SK-N-DZ (cell line): Measurements from ENCODE around the gene FREM1.
A peak's percentile ranks its signal among the peaks of the same experiment; 100 is the strongest.

Experiments
- DNase-seq: peaks from one replicate; pipeline ENCODE4 v3.0.0-alpha.2; 2015; ENCODE audit warnings: low spot score
- small RNA-seq, 2 experiments: library from RNA; depleted of rRNA; stranded (forward); fragments of <200 nt; gene quantifications; one replicate each; pipeline ENCODE3, GENCODE V24; 2014

FREM1 gene

DNA sequence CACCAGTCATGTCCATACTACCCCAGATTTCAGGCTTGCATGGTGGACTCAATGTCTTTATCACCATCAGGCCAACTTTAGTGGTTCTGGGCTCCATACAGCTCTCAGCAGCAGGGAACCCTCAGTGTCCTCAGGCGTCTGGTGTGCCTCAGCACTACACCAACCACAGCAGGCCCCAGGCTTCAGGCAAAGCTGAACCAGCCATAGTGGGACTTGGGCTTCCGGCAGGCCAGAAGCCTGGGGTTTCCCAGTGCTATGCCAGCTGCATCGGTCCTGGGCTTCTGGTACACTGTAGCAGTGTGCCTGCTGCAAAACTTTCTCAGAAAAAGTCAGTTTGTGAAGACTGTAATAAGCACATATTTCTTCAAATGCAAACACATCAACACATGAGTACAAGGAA is 205.9 kb downstream of the FREM1 start:
- DNase-seq = no peak

DNA sequence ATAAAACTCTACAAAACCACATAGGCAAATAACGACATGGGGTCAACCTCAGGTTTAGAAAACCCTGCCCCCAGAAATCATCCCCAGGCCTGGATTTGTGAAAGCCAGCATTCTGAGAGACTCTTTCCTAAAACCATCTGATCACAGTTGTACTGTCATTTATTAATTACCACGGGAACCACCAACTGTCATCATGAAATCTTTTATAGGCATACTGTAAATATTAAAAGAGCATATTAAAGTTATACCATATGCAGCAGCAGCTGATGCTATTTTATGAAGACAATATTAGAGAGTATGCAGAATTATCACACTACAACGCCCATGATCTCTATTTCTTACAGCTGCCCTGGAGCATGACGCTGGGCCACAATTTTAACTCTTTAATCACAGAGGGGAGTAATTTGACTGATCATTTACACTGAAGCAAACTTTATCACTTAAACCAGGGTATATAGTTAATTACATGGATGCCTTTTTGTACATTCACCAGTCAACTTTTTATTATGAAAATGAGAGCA is 208.0 kb downstream of the FREM1 start:
- DNase-seq = no peak

DNA sequence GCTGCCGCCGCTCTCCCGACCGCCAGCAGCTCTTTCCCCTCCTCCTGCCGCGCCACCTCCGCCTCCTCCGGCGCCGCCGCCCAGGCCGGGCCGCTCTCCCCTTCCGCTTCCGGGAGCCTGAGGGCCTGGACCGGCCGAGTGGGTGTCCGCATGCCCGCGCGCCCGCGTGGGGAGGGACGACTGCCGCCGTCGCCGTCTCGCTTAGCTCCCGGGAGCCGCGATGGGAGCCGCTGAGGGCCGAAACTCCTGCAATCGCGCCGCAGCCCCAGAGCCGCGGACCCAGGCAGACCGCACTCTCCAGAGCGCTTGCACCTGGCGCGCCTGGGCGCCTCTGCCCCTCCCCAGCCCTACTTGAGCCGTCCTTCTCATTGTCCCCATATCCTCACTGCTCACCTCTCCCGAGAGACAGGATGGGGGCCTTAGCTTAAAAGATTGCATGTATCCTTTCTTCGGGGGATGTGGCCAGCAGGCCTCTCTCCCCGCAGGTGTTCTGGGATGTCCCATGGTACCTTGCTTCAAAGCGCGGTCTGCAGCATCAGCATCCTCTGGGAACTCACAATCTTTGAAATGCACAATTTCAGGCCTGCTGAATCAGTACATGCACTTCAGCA is 216.9 kb downstream of the FREM1 start, which contains the start of gene ZDHHC21:
Gene ZDHHC21, minus strand, starts transcription at position 182 of the 611 bp plus-strand sequence. CDS start 19,092 bp downstream, outside the sequence.
- DNase-seq = peak; percentile 44

DNA sequence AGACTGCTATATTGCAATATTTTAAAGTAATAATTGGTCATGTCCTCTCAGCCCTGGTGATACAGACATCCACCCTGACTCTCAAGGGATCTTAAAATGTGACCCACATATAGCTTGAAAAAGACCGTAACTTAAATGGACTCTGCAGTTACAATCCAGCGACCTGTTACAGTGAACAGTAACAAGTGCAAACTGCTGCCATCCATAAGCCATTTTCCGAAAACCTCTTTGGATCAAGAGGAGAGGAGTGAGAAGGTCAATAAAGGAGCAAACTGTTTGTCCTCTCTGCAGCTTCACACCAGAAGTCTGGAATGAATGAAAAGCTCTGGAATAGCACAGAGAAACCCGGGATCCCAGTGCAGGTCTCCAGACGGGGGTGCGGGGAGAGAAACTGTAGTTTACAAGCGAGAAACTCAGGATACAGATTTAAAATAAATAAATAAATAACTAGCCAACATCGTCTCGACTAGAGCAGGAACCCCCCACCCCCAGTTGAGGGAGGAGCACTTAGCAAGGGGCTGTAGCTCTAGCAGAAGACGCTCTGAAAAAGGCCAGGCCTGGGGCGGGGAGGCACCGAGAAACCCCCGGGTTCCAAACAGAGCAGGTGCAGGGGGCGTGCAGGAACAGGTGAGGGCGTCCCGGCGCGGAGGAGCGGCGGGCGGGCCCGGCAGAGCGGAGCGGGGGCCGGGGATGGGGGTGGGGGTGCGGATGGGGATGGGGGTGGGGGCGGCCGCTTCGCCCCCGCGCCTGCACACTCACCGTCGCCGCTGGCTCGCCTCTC is 217.6 kb downstream of the FREM1 start:
- peak; percentile 2 for DNase-seq

DNA sequence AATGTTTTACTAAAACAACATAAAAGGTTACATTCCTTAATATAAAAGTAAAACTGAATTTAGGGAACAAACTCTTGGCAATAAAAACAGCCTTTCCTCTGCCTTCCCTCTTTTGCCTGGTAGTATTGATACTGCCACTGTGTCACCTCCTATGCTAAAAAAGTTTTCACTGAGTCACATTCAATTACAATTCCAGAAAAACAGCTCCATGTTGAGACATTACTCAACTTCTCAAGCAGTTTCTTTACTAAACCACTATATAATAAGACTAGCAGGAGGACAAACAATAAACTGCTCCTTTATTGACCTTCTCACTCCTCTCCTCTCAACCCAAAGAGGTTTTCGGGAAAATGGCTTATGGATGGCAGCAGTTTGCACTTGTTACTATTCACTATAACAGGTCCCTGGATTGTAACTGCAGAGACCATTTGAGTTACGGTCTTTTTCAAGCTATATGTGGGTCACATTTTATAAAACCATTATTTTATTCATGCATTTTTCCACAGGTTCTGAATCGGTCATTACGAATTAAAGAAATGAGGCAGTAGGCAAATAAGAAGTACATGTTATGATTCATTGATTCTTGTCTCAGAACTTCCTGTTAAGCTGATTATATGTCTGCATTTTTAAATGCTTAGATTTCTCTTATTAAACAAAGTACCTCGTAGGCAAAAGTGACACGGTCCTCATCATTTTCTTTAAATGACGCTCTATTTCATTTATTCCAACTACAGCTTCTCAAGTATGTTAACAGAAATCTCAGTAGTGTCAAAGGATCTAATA is 219.1 kb downstream of the FREM1 start:
- no peak for DNase-seq

DNA sequence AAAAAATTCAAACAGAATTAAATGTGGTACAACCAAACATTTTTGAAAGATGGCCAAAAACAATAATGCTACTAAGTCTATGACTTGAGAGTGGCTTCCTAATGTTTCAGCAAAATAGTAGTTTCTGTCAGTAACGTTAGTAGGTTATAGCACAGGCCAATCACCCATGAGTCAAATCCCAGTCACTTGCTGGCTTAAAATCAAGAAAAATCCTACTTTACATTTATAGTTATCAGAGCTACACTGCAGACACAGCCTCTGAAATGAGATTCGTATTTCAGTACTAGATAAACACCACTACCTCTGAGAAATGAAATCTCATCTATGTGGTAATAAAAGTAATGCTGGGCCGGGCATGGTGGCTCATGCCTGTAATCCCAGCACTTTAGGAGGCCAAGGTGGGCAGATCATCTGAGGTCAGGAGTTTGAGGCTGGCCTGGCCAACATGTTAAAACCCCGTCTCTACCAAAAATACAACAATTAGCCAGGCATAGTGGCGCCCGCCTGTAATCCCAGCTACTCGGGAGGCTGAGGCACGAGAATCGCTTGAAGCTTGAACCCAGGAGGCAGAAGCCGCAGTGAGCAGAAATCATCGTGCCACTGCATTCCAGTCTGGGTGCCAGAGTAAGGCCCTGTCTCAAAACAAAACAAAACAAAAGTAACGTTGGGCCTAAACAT is 223.0 kb downstream of the FREM1 start:
- no peak for DNase-seq

DNA sequence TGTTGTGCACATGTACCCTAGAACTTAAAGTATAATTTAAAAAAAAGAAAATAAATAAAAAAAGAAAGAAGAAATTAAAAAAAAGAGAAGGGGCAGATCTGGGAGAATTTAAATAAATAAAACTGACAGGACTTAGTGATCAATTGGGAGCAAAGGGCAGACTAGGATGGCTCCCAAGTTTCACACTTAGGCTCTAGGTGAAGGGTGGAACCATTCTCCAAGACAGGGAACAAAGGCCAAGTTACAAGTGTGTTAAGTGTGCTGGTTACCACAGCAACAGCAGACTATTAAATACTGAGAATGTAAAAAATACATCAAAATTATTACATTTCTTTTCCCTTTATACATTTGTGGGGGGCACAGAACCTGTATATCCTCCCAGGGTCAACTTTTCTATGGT is 224.1 kb downstream of the FREM1 start:
- DNase-seq = no peak

Small RNA genes lying within 50 kb of the gene (small RNA-seq; reads per million reads assigned to genes)
- gene RNU6-1260P = 0 reads per million in 2 experiments
